Measurements from ENCODE around the gene THTPA. TPM values are rescaled to one million over a fixed set of nuclear protein-coding genes. Genes with fewer than 3 reads are reported as not detected.

Gene THTPA
- total RNA-seq, 2 donors from 2014 or later = 22.5 to 45.4 TPM

DNA sequence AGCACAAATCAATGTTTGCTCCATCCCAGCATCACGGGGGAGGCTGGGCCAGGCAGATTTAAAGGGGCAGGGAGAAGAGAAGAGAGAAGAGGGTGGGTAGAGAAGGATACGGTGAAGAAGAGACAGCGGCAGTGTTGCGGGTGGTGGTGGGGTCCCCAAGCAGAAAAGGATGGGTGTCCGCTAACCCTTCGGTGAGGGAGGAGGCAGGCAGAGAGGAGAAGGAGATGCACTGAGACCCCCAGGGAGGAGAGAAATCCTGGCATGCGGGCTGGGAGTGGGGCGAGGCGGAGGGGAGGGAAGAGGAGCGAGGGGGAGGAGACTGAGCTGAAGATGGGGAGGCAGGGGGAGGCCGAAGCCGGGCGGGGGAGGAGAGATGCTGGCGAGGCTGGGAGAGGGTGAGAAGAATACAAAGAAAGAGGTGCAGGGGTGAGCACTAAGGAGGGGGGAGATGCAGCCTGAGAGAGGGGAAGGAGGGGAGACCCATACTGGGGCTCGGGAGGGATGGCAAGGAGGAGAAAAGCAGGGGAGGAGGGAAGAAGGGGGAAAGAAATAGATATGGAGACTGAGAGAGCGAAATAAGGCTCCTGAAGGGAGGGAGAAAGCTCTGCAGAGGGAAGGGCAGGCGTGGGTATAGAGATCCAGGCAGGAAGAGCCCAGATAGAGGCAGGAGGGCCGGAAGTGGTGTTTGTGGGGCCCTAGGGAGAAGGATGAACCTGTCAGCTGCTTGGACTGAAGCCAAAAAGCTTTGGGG lies 22.7 kb downstream of the THTPA start, which contains the start of gene JPH4:
TSS of gene JPH4 (minus strand) at position 231 of the 751 bp plus-strand sequence. CDS start 1,337 bp downstream, outside the sequence.
- H3K4me1 ChIP-seq (replicated peaks) = no peaks in the 10 kb centered on the region
- no peaks in the 10 kb centered on the region for H3K36me3 ChIP-seq
- H3K27me3 ChIP-seq (replicated peaks; ENCODE audit: insufficient read depth) = peaks cover 22% of the 10 kb centered on the region
- peak within 1 kb of the TSS; percentile 26 to 50 for H3K27ac ChIP-seq
- H3K4me3 ChIP-seq = peak within 1 kb of the TSS; percentile 20 to 25
- H3K9me3 ChIP-seq = no peaks in the 10 kb centered on the region
- TF ChIP-seq POLR2A (IDR thresholded peaks at IDR 0.05) = no peak
- TF ChIP-seq, protein P1, sequence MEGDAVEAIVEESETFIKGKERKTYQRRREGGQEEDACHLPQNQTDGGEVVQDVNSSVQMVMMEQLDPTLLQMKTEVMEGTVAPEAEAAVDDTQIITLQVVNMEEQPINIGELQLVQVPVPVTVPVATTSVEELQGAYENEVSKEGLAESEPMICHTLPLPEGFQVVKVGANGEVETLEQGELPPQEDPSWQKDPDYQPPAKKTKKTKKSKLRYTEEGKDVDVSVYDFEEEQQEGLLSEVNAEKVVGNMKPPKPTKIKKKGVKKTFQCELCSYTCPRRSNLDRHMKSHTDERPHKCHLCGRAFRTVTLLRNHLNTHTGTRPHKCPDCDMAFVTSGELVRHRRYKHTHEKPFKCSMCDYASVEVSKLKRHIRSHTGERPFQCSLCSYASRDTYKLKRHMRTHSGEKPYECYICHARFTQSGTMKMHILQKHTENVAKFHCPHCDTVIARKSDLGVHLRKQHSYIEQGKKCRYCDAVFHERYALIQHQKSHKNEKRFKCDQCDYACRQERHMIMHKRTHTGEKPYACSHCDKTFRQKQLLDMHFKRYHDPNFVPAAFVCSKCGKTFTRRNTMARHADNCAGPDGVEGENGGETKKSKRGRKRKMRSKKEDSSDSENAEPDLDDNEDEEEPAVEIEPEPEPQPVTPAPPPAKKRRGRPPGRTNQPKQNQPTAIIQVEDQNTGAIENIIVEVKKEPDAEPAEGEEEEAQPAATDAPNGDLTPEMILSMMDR (IDR thresholded peaks at IDR 0.05) = no peak
- no peak for TF ChIP-seq POLR2AphosphoS5 (IDR thresholded peaks at IDR 0.05)
- no peak for DNase-seq (ENCODE audit: low spot score)
- intact Hi-C loops (cut with DNase I) = no loop called here
- 15% methylated on average over 18 of the region's 18 CpGs for WGBS

DNA sequence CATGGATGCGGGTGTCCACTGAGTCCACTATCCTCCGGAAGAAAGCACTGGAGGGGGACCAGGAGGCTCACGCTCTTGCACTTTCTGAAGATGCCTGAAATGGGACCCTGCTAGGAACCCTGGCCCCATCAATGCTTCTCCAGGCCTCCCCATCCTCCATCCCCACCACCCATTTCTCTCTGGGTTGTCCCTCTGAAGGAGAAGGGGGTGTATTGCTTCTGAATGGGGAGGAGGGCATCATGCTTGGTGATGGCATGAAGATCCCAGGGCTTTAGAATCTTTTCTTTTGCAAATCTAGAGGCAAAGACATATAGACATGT lies 23.2 kb downstream of the THTPA start:
- Histone ChIP-seq H3K27me3 (replicated peaks; ENCODE audit: insufficient read depth) (peaks cover 22% of the 10 kb centered on the region), H3K9me3 (no peaks in the 10 kb centered on the region), H3K4me3 (no peak overlapping the region), H3K27ac (peak overlapping the region in 1 of 2 donors; percentile 50), H3K4me1 (replicated peaks) (no peaks in the 10 kb centered on the region), H3K36me3 (no peaks in the 10 kb centered on the region)
- no peak for DNase-seq (ENCODE audit: low spot score)
- intact Hi-C loops (cut with DNase I) = no loop called here
- 46% methylated on average over 3 of the region's 3 CpGs for WGBS
- TF ChIP-seq POLR2AphosphoS5 (IDR thresholded peaks at IDR 0.05) (no peak), POLR2A (IDR thresholded peaks at IDR 0.05) (no peak)
- TF ChIP-seq, protein P1 (IDR thresholded peaks at IDR 0.05) = no peak

DNA sequence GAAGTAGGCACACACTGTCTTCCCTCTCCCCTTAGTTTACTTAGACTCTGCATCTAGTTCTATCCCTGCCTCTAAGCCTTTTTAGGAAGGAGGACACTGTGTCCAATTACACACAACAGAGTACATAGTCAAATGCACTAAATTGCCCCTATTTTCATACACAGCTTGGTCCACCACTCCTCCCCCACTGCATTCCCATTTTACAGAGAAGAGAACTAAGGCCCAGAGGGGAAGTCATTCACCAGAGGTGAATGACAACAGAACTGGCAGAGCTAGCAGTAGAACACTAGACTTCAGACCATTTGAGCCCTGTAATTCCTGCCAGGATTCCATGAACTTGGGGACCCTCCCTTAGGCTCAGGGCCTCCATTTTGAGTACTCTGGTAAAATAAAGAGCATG lies 23.7 kb downstream of the THTPA start:
- Histone ChIP-seq H3K4me3 (no peak overlapping the region), H3K36me3 (no peaks in the 10 kb centered on the region), H3K4me1 (replicated peaks) (no peaks in the 10 kb centered on the region), H3K27ac (no peak overlapping the region), H3K27me3 (replicated peaks; ENCODE audit: insufficient read depth) (peaks cover 22% of the 10 kb centered on the region), H3K9me3 (no peaks in the 10 kb centered on the region)
- intact Hi-C loops (cut with DNase I) = no loop called here
- TF ChIP-seq POLR2A (IDR thresholded peaks at IDR 0.05) (no peak), POLR2AphosphoS5 (IDR thresholded peaks at IDR 0.05) (no peak)
- TF ChIP-seq, protein P1 (IDR thresholded peaks at IDR 0.05) = no peak
- no peak for DNase-seq (ENCODE audit: low spot score)

DNA sequence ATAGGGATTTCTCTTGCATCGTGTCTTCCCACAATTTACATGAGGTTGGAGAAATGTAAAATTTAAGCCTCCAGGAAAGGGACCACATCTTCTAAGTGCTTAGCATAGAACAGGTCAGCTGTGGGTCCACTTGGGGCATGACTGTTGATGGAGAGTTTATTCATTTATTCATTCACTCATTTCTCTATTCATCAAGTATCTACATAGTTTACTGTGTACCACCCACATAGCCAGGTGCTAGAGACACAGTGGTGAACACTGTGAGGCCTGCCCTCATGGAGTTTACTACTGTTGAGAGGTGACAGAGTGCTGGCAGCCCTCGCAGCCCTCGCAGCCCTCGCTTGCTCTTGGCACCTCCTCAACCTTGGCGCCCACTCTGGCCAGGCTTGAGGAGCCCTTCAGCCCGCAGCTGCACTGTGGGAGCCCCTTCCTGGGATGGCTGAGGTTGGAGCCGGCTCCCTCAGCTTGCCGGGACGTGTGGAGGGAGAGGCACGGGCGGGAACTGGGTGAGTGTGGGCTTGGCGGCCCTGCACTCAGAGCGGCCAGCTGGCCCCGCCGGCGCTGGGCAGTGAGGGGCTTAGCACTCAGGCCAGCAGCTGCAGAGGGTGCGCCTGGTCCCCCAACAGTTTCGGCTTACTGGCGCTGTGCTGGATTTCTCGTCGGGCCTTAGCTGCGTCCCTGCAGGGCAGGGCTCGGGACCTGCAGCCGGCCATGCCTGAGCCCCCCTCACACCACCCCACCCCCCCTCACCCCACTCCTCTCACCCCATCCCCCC lies 24.3 kb downstream of the THTPA start:
- Histone ChIP-seq H3K4me3 (no peak overlapping the region), H3K4me1 (replicated peaks) (no peaks in the 10 kb centered on the region), H3K36me3 (no peaks in the 10 kb centered on the region), H3K27me3 (replicated peaks; ENCODE audit: insufficient read depth) (peaks cover 21% of the 10 kb centered on the region), H3K27ac (no peak overlapping the region), H3K9me3 (no peaks in the 10 kb centered on the region)
- intact Hi-C loops (cut with DNase I) = no loop called here
- DNase-seq (ENCODE audit: low spot score) = no peak
- TF ChIP-seq POLR2AphosphoS5 (IDR thresholded peaks at IDR 0.05) = no peak
- TF ChIP-seq, protein P1 (IDR thresholded peaks at IDR 0.05) = no peak
- no peak for TF ChIP-seq POLR2A (IDR thresholded peaks at IDR 0.05)
- WGBS = 87% methylated on average over 24 of the region's 24 CpGs
